HEK293T (cell line): Measurements from ENCODE around the gene F8.
"Not testable (repeated sequence)": the region's sequence is repeated elsewhere in the genome, so short reads cannot be mapped to it uniquely, and the experiment has no call there.

Experiments used
- CTCF ChIA-PET: fragments of 350-600 bp; formaldehyde crosslinking; extraction: SDS; loops from one replicate; lab custom pipeline; 2021; ENCODE audit warnings: antibody characterized with exemption, inconsistent platforms; lab: Yijun Ruan, JAX
- POLR2A ChIA-PET: fragments of 350-600 bp; formaldehyde crosslinking; extraction: SDS; loops from one replicate; lab custom pipeline; 2020; ENCODE audit warnings: antibody characterized with exemption, inconsistent platforms; lab: Yijun Ruan, JAX
- DNase-seq: peaks from one replicate; pipeline ENCODE4 v3.0.0; 2012; ENCODE audit warnings: mixed read lengths; ENCODE audit errors: extremely low spot score
- ARNT ChIP-seq: fragments of 450-650 bp; IDR thresholded peaks from 2 replicates; pipeline ENCODE4 v1.6.1; 2017; ENCODE audit warnings: mild to moderate bottlenecking
- BHLHE40 ChIP-seq: fragments of 450-650 bp; IDR thresholded peaks from 2 replicates; pipeline ENCODE4 v1.6.1; 2016; ENCODE audit warnings: mild to moderate bottlenecking, moderate library complexity, borderline replicate concordance
- CTBP1 ChIP-seq: fragments of 450-650 bp; IDR thresholded peaks from 2 replicates; pipeline ENCODE4 v1.6.1; 2016; ENCODE audit warnings: borderline replicate concordance
- ELF4 ChIP-seq: fragments of 450-650 bp; IDR thresholded peaks from 2 replicates; pipeline ENCODE4 v1.6.1; 2017; ENCODE audit warnings: antibody characterized with exemption
- FOXA1 ChIP-seq: fragments of 450-650 bp; IDR thresholded peaks from 2 replicates; pipeline ENCODE4 v1.6.1; 2016; ENCODE audit warnings: mild to moderate bottlenecking
- FOXK2 ChIP-seq: fragments of 450-650 bp; IDR thresholded peaks from 2 replicates; pipeline ENCODE4 v1.6.1; 2016; ENCODE audit warnings: mild to moderate bottlenecking
- FOXM1 ChIP-seq: fragments of 450-650 bp; IDR thresholded peaks from 2 replicates; pipeline ENCODE4 v1.6.1; 2017; ENCODE audit warnings: mild to moderate bottlenecking, borderline replicate concordance
- HDGF ChIP-seq: fragments of 450-650 bp; IDR thresholded peaks from 2 replicates; pipeline ENCODE4 v1.6.1; 2017; ENCODE audit warnings: antibody characterized with exemption, borderline replicate concordance
- L3MBTL2 ChIP-seq: fragments of 450-650 bp; conservative IDR thresholded peaks from 2 replicates; pipeline ENCODE4 v1.6.1; 2016; ENCODE audit warnings: mild to moderate bottlenecking
- LEF1 ChIP-seq: fragments of 450-650 bp; IDR thresholded peaks from 2 replicates; pipeline ENCODE4 v1.6.1; 2017; ENCODE audit warnings: mild to moderate bottlenecking, borderline replicate concordance
- NFRKB ChIP-seq: fragments of 450-650 bp; IDR thresholded peaks from 2 replicates; pipeline ENCODE4 v1.6.1; 2016; ENCODE audit warnings: mild to moderate bottlenecking, moderate library complexity
- SP1 ChIP-seq: fragments of 450-650 bp; IDR thresholded peaks from 2 replicates; pipeline ENCODE4 v1.6.1; 2017
- SUZ12 ChIP-seq: fragments of 450-650 bp; IDR thresholded peaks from 2 replicates; pipeline ENCODE4 v1.6.1; 2016; ENCODE audit warnings: mild to moderate bottlenecking
- TARDBP ChIP-seq: fragments of 450-650 bp; IDR thresholded peaks from 2 replicates; pipeline ENCODE4 v1.6.1; 2016
- ZNF384 ChIP-seq: fragments of 450-650 bp; IDR thresholded peaks from 2 replicates; pipeline ENCODE4 v1.6.1; 2016
- TF ChIP-seq, protein P1 (sequence below): fragments of 450-650 bp; IDR thresholded peaks from 2 replicates; pipeline ENCODE4 v1.6.1; 2016

F8 gene

DNA sequence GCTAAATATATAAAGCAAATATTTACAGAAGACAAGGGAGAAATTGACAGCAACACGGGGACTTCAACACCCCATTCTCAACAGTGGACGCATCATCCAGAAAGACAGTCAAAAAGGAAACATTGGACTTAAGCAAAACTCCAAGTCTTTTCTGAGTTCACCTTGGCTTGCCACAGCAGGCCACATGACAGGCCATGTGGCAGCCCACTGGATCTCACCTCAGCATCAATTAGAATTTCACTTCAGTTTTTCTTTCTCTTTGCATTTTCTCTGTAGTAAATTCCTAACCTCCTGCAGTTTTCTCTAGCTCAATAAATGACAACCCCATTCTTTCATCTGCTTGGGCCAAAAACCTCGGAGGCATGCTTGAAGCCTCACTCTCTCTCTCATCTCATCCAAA, 200.5 kb downstream of the F8 start:
- DNase-seq = no peak
- ChIA-PET CTCF (no interaction called here), POLR2A (no interaction called here)
- TF ChIP-seq SP1 (no peak), CTBP1 (no peak)

DNA sequence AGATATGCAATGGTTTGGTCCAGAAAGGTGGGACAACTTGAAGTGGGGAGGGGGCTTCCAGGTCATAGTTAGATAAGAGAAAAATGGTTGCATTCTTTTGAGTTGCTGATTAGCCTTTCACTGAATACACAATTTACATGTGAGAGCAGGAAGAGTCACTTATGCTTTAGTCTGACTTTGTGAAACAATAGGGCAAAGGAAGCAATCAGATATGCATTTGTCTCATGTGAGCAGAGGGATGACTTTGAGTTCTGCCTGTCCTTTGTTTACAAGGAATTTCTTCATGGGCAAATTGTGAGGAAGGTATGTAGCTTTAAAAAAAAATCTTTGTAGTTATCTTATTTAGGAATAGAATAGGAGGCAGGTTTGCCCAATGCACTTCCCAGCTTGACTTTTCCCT, 201.0 kb downstream of the F8 start:
- TF ChIP-seq ELF4 = no peak
- no peak for TF ChIP-seq HDGF
- no peak for TF ChIP-seq SUZ12
- no peak for TF ChIP-seq BHLHE40
- TF ChIP-seq SP1 = no peak
- TF ChIP-seq ZNF384 = no peak
- TF ChIP-seq FOXK2 = no peak
- no peak for TF ChIP-seq NFRKB
- TF ChIP-seq TARDBP = no peak
- no peak for TF ChIP-seq FOXA1
- TF ChIP-seq ARNT = no peak
- TF ChIP-seq CTBP1 = no peak
- TF ChIP-seq FOXM1 = no peak
- TF ChIP-seq LEF1 = no peak
- no peak for DNase-seq
- ChIA-PET CTCF (no interaction called here), POLR2A (no interaction called here)

DNA sequence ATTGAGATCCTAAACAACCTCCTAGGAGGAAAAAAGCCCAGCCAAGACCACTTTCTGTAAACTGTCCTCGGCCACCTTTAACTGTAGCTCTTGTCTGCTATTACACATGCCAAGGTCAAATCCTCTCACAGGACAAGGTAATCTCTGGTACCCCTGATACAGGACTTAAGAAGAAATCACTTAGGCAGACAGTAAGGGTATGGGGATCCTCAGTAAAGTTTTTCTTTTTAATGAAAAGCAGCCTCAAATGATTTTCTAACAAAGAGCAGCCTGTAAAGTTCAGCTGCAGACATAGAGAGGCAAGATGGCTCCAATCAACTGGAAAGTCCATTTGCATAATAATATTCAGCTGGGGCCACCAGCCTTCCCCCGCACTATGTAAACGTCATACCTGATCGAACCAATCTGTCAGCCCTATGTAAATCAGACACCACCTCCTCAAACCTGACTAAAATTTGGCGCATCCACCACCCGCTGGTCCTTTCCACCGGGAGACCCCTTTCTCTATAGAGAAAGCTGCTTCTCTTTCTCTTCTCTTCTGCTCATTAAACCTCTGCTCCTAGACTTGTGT, 202.7 kb downstream of the F8 start:
- POLR2A ChIA-PET = no interaction called here
- CTCF ChIA-PET = no interaction called here
- DNase-seq = no peak
- TF ChIP-seq CTBP1 (no peak), BHLHE40 (no peak), ELF4 (no peak), SUZ12 (no peak), FOXK2 (no peak), NFRKB (no peak), L3MBTL2 (no peak), FOXA1 (no peak), LEF1 (no peak), HDGF (no peak), ARNT (no peak), SP1 (no peak), ZNF384 (no peak), FOXM1 (no peak), TARDBP (no peak)
- TF ChIP-seq, protein P1, sequence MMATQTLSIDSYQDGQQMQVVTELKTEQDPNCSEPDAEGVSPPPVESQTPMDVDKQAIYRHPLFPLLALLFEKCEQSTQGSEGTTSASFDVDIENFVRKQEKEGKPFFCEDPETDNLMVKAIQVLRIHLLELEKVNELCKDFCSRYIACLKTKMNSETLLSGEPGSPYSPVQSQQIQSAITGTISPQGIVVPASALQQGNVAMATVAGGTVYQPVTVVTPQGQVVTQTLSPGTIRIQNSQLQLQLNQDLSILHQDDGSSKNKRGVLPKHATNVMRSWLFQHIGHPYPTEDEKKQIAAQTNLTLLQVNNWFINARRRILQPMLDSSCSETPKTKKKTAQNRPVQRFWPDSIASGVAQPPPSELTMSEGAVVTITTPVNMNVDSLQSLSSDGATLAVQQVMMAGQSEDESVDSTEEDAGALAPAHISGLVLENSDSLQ = no peak

DNA sequence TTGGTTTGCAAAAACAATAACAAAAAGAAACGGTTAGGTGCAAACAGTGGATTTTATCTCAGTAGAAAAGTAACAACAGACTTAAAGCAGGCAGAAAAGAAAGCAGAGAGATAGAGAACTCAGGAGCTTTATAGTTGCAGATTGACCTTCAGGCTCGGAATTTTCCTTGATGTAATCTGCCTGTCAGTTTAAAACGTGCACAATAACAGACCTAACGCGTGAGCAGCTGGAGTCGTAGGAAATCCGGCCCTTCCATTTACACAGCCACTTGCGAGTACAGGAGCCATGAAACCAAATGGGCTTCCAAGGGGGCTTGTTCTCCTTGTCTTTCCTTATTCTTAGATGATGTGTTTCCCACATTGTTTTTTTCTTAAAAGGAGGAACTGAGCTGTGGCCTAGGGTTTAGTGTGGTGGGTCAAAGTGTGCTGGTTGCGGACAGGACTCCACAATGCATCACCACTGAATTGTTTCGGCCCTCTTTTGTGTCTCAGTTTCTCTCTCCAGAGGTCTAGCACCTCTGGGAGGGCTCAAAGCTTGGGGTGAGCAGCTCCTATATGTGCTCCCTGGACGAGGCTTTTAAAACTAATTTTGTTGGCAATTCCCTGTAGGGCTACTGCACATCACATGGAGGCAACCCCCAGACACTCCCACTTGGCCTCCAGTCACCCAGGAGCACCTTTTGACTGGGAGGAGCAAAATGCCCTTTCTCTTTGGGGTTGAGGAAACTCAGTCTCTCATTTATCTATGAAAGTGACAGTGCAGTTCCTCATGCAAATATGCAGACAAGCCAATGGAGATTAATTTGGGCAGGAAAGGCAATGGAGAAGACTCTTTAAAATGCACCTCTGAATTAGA, 203.4 kb downstream of the F8 start:
- no peak for TF ChIP-seq NFRKB
- TF ChIP-seq ELF4 = no peak
- TF ChIP-seq SUZ12 = no peak
- TF ChIP-seq LEF1 = no peak
- no peak for TF ChIP-seq ZNF384
- TF ChIP-seq ARNT = no peak
- TF ChIP-seq SP1 = no peak
- TF ChIP-seq CTBP1 = no peak
- no peak for TF ChIP-seq L3MBTL2
- TF ChIP-seq, protein P1 = no peak
- no peak for TF ChIP-seq FOXM1
- no peak for TF ChIP-seq FOXK2
- no peak for TF ChIP-seq HDGF
- no peak for TF ChIP-seq TARDBP
- no peak for TF ChIP-seq BHLHE40
- no peak for DNase-seq
- CTCF ChIA-PET = no interaction called here
- POLR2A ChIA-PET = no interaction called here

DNA sequence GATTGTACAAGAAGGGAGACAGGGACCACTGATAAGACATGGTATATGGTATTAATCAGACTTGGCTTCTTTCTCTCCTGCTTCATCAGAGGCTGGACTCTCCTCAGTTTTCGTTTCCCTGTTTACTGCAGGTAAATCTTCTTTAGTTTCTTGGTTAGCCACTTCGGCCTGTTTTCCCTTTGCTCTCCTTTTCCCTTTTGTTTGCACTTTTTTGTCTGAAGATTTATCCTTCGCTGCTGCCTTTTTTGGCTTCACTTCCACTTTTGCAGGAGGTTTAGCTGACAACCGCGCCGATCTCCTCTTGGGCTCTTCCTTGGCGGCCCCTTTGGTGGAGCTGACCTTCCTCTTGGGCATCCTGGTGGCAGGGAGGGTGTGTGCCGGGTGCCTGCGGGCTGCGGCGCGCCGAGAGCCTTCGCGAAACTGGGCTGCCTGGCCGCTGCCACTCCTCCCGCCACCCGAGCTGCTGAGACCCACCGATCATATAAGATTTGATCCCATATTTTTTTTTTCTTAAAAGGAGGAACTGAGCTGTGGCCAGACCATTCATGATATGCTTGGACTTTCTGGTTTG, 205.4 kb downstream of the F8 start:
- DNase-seq, CTCF ChIA-PET, POLR2A ChIA-PET: not testable (repeated sequence)

DNA sequence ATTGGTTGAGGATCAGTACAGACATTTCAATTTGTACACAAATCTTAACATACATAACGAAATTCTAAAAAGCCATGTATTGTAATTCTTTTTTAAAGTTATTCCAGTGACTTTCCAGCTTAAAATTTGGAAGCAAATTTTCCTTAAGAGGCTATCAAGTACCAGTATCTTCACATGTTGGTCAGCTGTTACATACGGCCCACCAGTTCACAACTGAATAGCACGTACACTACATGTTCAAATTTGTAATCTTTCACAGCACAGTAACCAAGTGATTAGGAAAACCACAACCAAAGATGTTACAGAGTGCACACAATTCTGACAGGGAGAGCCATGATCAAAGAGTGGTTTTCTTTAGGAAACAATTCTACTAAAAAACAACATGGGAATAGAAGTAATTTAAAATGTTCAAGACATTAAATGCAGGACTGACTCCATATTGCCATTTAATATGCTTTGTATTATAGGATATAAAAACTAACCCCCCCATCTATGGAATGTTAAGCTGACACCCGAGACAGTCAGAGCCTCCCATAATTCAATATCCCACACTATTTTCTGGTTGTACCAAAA, 206.1 kb downstream of the F8 start:
- CTCF ChIA-PET, POLR2A ChIA-PET, DNase-seq: not testable (repeated sequence)

DNA sequence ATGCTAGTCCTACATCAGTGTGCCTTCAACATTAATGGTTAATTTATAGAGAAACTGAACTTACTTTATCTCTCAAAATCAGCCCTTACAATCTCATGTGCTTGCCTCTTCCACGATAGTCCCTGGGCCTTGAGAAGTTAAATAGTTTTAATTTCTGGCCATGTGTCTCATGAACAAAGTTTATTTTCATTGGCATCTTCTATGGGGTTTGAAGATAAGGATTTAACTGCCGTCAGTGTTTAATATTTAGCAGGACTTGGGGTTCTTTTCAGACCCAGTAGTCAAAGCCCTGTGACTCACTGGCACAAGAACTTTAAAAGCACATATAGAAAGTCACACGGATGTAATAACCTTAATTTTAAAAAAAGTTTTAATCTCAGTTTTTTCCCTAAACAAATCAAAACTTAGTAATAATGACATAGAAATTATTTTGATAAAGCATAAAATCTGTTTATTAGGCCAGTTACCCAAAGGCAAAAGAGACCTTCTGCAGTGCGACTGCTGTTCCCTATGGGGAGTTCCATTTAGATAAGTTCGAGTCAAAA, 207.2 kb downstream of the F8 start:
- no peak for DNase-seq
- CTCF ChIA-PET = no interaction called here
- POLR2A ChIA-PET = no interaction called here
- TF ChIP-seq ZNF384 = no peak
- no peak for TF ChIP-seq FOXA1
- no peak for TF ChIP-seq ELF4
- TF ChIP-seq, protein P1 = no peak
- TF ChIP-seq CTBP1 = no peak
- TF ChIP-seq SP1 = no peak
- no peak for TF ChIP-seq ARNT
- TF ChIP-seq SUZ12 = no peak
